ENCODE data around the gene PTTG1IP.

GRCh38 chr21:44871576-44872269, 1.8 kb downstream of the PTTG1IP start:
- TF ChIP-seq CTCF (conservative IDR thresholded peaks at IDR 0.05; ENCODE audit: low read length) = no peak
- no peak for TF ChIP-seq EZH2phosphoT487 (IDR thresholded peaks at IDR 0.05; ENCODE audit: borderline replicate concordance, low read depth, low read length)

Measured in OCI-LY7 (cell line).